CD14-positive monocyte (primary cell): Measurements from ENCODE around the gene MYL12B. TPM values are rescaled to one million over a fixed set of nuclear protein-coding genes. Genes with fewer than 3 reads are reported as not detected.

ENCODE experiments used
- DNase-seq, 3 donors: peaks; one replicate each; pipeline ENCODE4 v3.0.0-alpha.2; 2011 to 2022
- H2AFZ ChIP-seq: 2 replicates; pipeline ENCODE4 v1.6.0; 2012; ENCODE audit warnings: mild to moderate bottlenecking, low read depth, low read length, inconsistent platforms; ENCODE audit not compliant: insufficient read depth, poor library complexity, severe bottlenecking
- H3K27ac ChIP-seq, 2 donors: 1 replicate in 1 of 2; 2 replicates in 1 of 2; pipeline ENCODE4 v1.5.1; 2012 to 2013; ENCODE audit warnings: low read length in 2 of 2, control low read depth in 1 of 2, inconsistent platforms in 1 of 2, low read depth in 1 of 2, mild to moderate bottlenecking in 1 of 2
- H3K27me3 ChIP-seq, 2 donors: one replicate each; pipeline versions ENCODE4 v1.6.0 to v1.6.1; 2011 to 2013; ENCODE audit warnings: low read length in 2 of 2; ENCODE audit not compliant: control insufficient read depth in 2 of 2, insufficient read depth in 2 of 2
- H3K36me3 ChIP-seq, 2 donors: replicated peaks in 1 of 2; 1 replicate in 1 of 2; 2 replicates in 1 of 2; pipeline versions ENCODE4 v1.5.1 to v1.6.1; 2012 to 2013; ENCODE audit warnings: low read length in 2 of 2, control low read depth in 1 of 2, inconsistent platforms in 1 of 2, mild to moderate bottlenecking in 1 of 2; ENCODE audit not compliant: insufficient read depth in 2 of 2, control insufficient read depth in 1 of 2
- H3K4me1 ChIP-seq, 2 donors: 1 replicate in 1 of 2; 2 replicates in 1 of 2; pipeline versions ENCODE4 v1.5.1 to v1.6.1; 2012 to 2013; ENCODE audit warnings: low read length in 2 of 2, control low read depth in 1 of 2, inconsistent platforms in 1 of 2, mild to moderate bottlenecking in 1 of 2, moderate library complexity in 1 of 2; ENCODE audit not compliant: insufficient read depth in 2 of 2, control insufficient read depth in 1 of 2
- H3K4me2 ChIP-seq: replicated peaks from 2 replicates; pipeline ENCODE3; 2012; ENCODE audit warnings: low read length, moderate library complexity, mild to moderate bottlenecking; ENCODE audit not compliant: poor library complexity, severe bottlenecking; ENCODE audit errors: extremely low read depth
- H3K4me3 ChIP-seq, 3 experiments: fragments of 200-600 bp in 1 of 3; sonication (generic) in 1 of 3; replicated peaks in 1 of 3; 1 replicate in 2 of 3; 2 replicates in 1 of 3; pipeline ENCODE4 v1.5.1; 2011 to 2013; ENCODE audit warnings: low read length in 3 of 3, mild to moderate bottlenecking in 3 of 3, control low read depth in 2 of 3, low read depth in 2 of 3, inconsistent platforms in 1 of 3, moderate library complexity in 1 of 3
- H3K79me2 ChIP-seq: 2 replicates; pipeline ENCODE4 v1.6.0; 2012; ENCODE audit warnings: mild to moderate bottlenecking, control low read depth, inconsistent platforms, low read length, moderate library complexity; ENCODE audit not compliant: insufficient read depth
- H3K9ac ChIP-seq: 2 replicates; pipeline ENCODE4 v1.6.0; 2017; ENCODE audit warnings: low read length, mild to moderate bottlenecking; ENCODE audit not compliant: insufficient read depth, poor library complexity, severe bottlenecking
- H3K9me3 ChIP-seq, 2 donors: replicated peaks in 1 of 2; 1 replicate in 1 of 2; 2 replicates in 1 of 2; pipeline versions ENCODE4 v1.5.1 to v1.6.1; 2012 to 2013; ENCODE audit warnings: low read length in 2 of 2, control low read depth in 1 of 2; ENCODE audit not compliant: control insufficient read depth in 1 of 2, insufficient read depth in 1 of 2
- H4K20me1 ChIP-seq: 2 replicates; pipeline ENCODE4 v1.6.0; 2012; ENCODE audit warnings: mild to moderate bottlenecking, low read length, control low read depth, moderate library complexity; ENCODE audit not compliant: insufficient read depth
- H3K27ac Mint-ChIP-seq, 7 donors: one replicate each; pipeline ENCODE4 v1.8.0; 2020; ENCODE audit warnings: mild to moderate bottlenecking in 7 of 7, mixed read lengths in 7 of 7, moderate library complexity in 6 of 7, inconsistent platforms in 2 of 7
- H3K27me3 Mint-ChIP-seq, 3 donors: one replicate each; pipeline ENCODE4 v1.8.0; 2021 to 2022; ENCODE audit warnings: low read depth in 3 of 3, mild to moderate bottlenecking in 3 of 3, mixed read lengths in 3 of 3, moderate library complexity in 3 of 3, inconsistent platforms in 1 of 3
- H3K36me3 Mint-ChIP-seq, 2 donors: one replicate each; pipeline ENCODE4 v1.8.0; 2020; ENCODE audit warnings: mixed read lengths in 2 of 2, inconsistent platforms in 1 of 2, mild to moderate bottlenecking in 1 of 2
- H3K4me1 Mint-ChIP-seq: one replicate; pipeline ENCODE4 v1.8.0; 2020; ENCODE audit warnings: mild to moderate bottlenecking, mixed read lengths
- H3K4me3 Mint-ChIP-seq, 2 donors: one replicate each; pipeline ENCODE4 v1.8.0; 2020; ENCODE audit warnings: mild to moderate bottlenecking in 2 of 2, mixed read lengths in 2 of 2, moderate library complexity in 1 of 2
- H3K9me3 Mint-ChIP-seq, 7 donors: one replicate each; pipeline ENCODE4 v1.8.0; 2020 to 2022; ENCODE audit warnings: mixed read lengths in 7 of 7, mild to moderate bottlenecking in 6 of 7, moderate library complexity in 6 of 7, inconsistent platforms in 2 of 7
- CTCF ChIP-seq: fragments of 200-600 bp; IDR thresholded peaks from one replicate; pipeline ENCODE4 v1.8.0; 2022; ENCODE audit warnings: antibody characterized with exemption, mild to moderate bottlenecking
- WGBS: methylation state at CpG from one replicate; pipeline ENCODE4 v1.1.5; 2013; ENCODE audit warnings: missing lambda C conversion rate; ENCODE audit not compliant: insufficient coverage; 5-methylcytosine and 5-hydroxymethylcytosine counted together
- intact Hi-C, 2 donors: fragments of 100-400 bp; cut with micrococcal nuclease; formaldehyde crosslinking; loops; one replicate each; pipeline versions ENCODE4 v1.15.0 to v1.15.1; 2023
- polyA plus RNA-seq, 3 donors: library from polyadenylated mRNA; depleted of rRNA in 1 of 3; unstranded in 2 of 3; stranded (reverse) in 1 of 3; fragments of 300-500 nt in 2 of 3; fragments of >200 nt in 1 of 3; fragmentation: Illumina TruSeq in 2 of 3; gene quantifications; 1 replicate in 2 of 3; 2 replicates in 1 of 3; pipeline ENCODE4 v1.2.3, GENCODE V29; 2012 to 2021

MYL12B gene
- polyA plus RNA-seq, 3 donors: 295 to 814 (median 727) TPM

- no peak for TF ChIP-seq CTCF
- H3K4me2 ChIP-seq: no peak overlapping the region
- no peak overlapping the region for H3K9ac ChIP-seq
- no peak overlapping the region for H3K4me3 ChIP-seq
- peak overlapping the region in 1 of 2 donors; percentile 63 for H3K27ac ChIP-seq
- peak overlapping the region; percentile 5 to 84 (median 67) for H3K27ac Mint-ChIP-seq
- H3K27me3 Mint-ChIP-seq: no peaks in the 10 kb centered on the region
- peaks cover 15 to 21% of the 10 kb centered on the region in 2 donors for H3K36me3 ChIP-seq
- peaks cover 55% of the 10 kb centered on the region for H3K4me1 Mint-ChIP-seq
- no peaks in the 10 kb centered on the region for H3K27me3 ChIP-seq
- H3K4me1 ChIP-seq: peaks cover 33 to 51% of the 10 kb centered on the region in 2 donors
- peaks cover 100% of the 10 kb centered on the region for H3K79me2 ChIP-seq
- peaks cover 99% of the 10 kb centered on the region for H4K20me1 ChIP-seq
- no peaks in the 10 kb centered on the region for H3K9me3 Mint-ChIP-seq
- peak; percentile 48 to 56 (median 53) for DNase-seq
- H3K36me3 Mint-ChIP-seq: peaks cover 19 to 23% of the 10 kb centered on the region in 2 donors
- intact Hi-C loops: loop anchor here in 1 of 2 donors (10.0 kb wide), 1 partner anchor 325 kb away; no protein-coding TSS in a partner anchor
- no peaks in the 10 kb centered on the region for H3K9me3 ChIP-seq
- peak overlapping the region in 1 of 2 donors; percentile 2 for H3K4me3 Mint-ChIP-seq
- H2AFZ ChIP-seq: no peak overlapping the region
- 86% methylated on average over 3 of the region's 4 CpGs for WGBS
Measured at GRCh38 chr18:3269241-3269913, 7.4 kb downstream of the MYL12B start.

GRCh38 chr18:3269914-3270299 is 8.0 kb downstream of the MYL12B start:
- Histone ChIP-seq H3K36me3 (peaks cover 21 to 27% of the 10 kb centered on the region in 2 donors), H3K79me2 (peaks cover 99% of the 10 kb centered on the region), H3K4me1 (peaks cover 32 to 46% of the 10 kb centered on the region in 2 donors), H3K9me3 (no peaks in the 10 kb centered on the region), H3K4me3 (no peak overlapping the region), H3K4me2 (no peak overlapping the region), H3K27me3 (no peaks in the 10 kb centered on the region), H3K27ac (peak overlapping the region in 1 of 2 donors; percentile 63), H2AFZ (no peak overlapping the region), H4K20me1 (peaks cover 98% of the 10 kb centered on the region), H3K9ac (no peak overlapping the region)
- no peak for TF ChIP-seq CTCF
- no peak overlapping the region for H3K4me3 Mint-ChIP-seq
- peak overlapping the region in 6 of 7 donors; percentile 30 to 82 (median 58) for H3K27ac Mint-ChIP-seq
- intact Hi-C loops: loop anchor here in 1 of 2 donors (10.0 kb wide), 2 partner anchors 325 to 605 kb away; no protein-coding TSS in a partner anchor
- H3K27me3 Mint-ChIP-seq: no peaks in the 10 kb centered on the region
- no peak for DNase-seq
- peaks cover 20 to 27% of the 10 kb centered on the region in 2 donors for H3K36me3 Mint-ChIP-seq
- no CpG with 5 or more reads among the region's 1 CpG for WGBS
- peaks cover 50% of the 10 kb centered on the region for H3K4me1 Mint-ChIP-seq
- no peaks in the 10 kb centered on the region for H3K9me3 Mint-ChIP-seq
